Measurements from ENCODE around the gene NRL.

The NRL gene

GRCh38 chr14:24114532-24115421, at the start of gene NRL, which contains the start of gene DCAF11:
TSS of gene NRL (minus strand) at chr14:24114949. CDS start at chr14:24082848, 32,101 bp downstream.
TSS of gene DCAF11 (plus strand) at chr14:24114777. CDS start at chr14:24115595, 818 bp downstream.
- peak; percentile 97 for DNase-seq

GRCh38 chr14:24162093-24162492, 47.3 kb upstream of the NRL start:
- DNase-seq = peak; percentile 37

DNA sequence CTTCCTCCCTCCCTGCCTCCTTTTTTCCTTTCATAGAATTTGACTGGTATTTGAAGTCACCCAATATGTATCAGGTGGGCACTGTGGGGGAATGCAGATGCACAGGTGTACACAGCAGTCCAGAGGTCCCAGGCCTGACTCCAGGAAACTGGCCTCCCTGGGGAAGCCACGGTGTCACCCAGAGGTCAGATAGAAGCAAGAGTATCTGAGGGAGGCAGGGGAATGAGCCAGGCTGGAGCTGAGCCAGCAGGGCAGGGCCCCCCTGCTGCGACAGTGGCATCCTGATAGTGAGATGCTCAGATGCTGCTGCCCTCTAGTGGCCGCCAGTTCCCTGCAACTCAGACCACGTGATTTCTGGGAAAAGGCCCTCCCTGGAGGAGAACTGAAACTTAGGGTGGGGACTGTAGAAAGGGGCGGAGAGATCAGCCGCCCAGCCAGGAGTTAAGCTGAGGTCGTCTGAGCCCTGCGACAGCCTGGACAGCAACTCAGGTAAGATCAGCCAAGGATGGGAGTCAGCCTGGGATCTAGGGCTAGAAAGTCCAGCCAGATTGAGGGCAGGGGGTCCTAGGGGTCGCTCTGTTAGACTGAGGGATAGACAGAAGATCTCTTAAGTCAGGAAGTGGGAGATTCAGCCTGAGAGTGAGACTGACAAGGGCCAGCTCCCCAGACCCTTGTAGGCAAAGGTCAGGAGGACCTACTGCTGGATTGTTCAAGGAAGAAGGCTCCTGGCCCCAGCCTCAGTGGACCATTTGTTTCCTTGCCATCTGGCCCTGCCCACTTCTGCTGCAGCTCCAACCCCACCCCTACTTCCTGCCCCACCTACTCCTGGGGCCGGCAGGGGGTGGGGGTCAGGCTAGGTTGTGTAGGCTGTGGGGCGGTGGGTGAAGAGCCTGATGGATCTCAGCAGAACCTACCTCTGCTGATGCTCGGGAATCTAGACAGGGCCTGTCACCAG, 46.4 kb upstream of the NRL start, which contains the start of gene IRF9:
Gene IRF9 (plus strand): TSS at position 416 of the 955 bp plus-strand sequence. CDS start 880 bp downstream, outside the sequence.
- DNase-seq = peak; percentile 97

DNA sequence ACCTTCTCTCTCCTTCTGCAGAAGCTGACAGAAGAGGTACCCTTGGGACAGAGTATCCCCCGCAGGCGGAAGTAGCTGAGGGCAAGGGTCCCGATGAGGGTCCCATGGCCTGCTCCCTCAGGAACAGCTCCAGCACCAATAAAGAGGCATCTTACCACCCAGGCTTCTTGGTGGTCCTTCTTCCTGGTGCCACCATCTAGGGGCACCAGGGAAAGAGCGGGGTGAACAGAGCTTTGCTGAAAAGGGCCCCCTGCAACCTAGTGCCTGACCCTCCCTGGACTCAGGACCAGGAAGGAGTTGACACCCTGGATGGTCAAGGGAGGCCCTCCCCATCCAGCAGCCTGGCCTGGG, 45.7 kb upstream of the NRL start:
- no peak for DNase-seq

DNA sequence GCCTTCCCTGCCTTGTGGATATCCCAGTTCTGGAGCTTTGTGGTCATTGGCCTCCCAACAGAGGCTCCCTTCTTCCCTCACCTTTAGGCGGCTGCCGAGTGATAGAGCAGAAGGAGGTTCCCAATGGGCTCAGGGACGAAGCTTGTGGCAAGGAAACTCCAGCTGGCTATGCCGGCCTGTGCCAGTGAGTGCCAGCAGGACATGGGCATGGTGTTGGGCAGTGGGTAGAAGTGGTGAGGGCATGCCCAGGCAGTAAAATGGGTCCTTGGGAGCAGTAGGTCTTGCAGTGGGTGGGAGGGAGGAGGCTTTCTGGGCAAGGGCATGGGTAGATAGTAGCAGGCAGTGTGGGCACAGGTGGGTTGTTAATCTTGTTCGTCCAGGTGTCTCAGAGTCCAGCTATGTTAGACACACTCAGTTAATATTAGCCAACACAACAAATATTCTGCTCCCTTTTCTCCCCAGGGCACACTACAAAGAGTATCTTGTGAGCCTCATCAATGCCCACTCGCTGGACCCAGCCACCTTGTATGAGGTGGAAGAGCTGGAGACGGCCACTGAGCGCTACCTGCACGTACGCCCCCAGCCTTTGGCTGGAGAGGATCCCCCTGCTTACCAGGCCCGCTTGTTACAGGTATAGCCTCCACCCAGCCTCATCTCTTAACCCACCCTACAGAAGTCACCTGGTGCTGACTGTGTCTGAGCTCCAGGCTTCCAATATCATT, 45.2 kb upstream of the NRL start:
- DNase-seq = no peak

- DNase-seq = no peak
Measured at GRCh38 chr14:24157331-24157730, 42.6 kb upstream of the NRL start.

DNA sequence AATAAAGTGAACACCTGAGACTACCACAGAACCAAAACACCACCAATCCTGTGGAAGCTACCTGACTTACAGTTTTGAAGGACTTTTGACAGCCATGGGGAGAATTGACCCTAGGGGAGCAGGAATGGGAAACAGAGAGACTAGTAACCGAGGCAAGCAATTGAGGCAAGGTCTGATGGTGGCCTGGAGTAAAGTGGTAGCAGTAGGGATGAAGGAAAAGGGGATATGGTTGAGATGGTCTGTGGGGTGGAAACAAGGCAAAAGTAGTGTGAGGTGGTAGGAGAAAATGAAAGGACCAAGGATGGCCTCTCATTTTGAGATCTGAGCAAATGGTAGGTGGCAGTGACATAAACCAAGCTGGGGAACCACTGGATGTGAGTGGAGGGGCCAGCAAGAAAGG, 42.1 kb upstream of the NRL start:
- no peak for DNase-seq

- DNase-seq = no peak
Measured at GRCh38 chr14:24155100-24155499, 40.4 kb upstream of the NRL start.

DNA sequence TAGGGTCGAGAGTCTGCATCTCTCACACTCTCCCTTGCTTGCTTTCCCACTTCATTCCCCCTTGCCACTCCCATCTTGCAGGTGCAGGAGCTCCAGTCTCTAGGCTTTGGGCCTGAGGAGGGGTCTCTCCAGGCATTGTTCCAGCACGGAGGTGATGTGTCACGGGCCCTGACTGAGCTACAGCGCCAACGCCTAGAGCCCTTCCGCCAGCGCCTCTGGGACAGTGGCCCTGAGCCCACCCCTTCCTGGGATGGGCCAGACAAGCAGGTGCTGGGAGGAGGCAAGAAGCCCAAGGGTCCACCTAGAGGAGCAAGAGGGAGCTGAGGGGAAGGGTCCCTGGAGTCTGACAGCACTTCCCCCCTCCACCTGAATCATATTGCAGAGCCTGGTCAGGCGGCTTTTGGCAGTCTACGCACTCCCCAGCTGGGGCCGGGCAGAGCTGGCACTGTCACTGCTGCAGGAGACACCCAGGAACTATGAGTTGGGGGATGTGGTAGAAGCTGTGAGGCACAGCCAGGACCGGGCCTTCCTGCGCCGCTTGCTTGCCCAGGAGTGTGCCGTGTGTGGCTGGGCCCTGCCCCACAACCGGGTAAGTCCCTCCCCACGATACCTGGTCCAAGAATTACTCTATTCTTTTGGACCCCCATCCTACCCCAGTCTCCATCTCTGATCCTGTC, 36.8 kb upstream of the NRL start:
- no peak for DNase-seq

DNA sequence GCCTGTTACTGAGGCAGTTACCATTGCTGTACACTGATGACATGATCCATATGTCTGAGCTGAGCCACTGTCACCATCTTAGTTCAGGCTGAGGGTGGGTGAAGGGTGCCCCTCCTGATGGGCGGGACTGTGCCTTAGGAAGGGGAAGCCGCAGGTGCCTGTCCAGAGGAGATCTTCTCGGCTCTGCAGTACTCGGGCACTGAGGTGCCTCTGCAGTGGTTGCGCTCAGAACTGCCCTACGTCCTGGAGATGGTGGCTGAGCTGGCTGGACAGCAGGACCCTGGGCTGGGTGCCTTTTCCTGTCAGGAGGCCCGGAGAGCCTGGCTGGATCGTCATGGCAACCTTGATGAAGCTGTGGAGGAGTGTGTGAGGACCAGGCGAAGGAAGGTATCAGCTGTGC, 36.2 kb upstream of the NRL start:
- DNase-seq = no peak

GRCh38 chr14:24150567-24150966, 35.8 kb upstream of the NRL start:
- DNase-seq = no peak

DNA sequence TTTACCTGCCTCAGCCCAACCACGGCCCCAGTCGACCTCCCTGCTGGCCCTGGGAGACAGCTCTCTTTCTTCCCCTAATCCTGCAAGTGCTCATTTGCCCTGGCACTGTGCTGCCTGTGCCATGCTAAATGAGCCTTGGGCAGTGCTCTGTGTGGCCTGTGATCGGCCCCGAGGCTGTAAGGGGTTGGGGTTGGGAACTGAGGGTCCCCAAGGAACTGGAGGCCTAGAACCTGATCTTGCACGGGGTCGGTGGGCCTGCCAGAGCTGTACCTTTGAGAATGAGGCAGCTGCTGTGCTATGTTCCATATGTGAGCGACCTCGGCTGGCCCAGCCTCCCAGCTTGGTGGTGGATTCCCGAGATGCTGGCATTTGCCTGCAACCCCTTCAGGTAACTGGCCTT, 35.3 kb upstream of the NRL start:
- DNase-seq = no peak

GRCh38 chr14:24149302-24149969, 34.7 kb upstream of the NRL start:
- no peak for DNase-seq

GRCh38 chr14:24147761-24148428, 33.1 kb upstream of the NRL start:
- no peak for DNase-seq

- DNase-seq = peak; percentile 98
Measured at GRCh38 chr14:24146978-24147760, 32.4 kb upstream of the NRL start, which contains the start of gene RNF31. TSS of gene RNF31 (plus strand) at chr14:24147498. CDS start at chr14:24147699, 201 bp downstream.

DNA sequence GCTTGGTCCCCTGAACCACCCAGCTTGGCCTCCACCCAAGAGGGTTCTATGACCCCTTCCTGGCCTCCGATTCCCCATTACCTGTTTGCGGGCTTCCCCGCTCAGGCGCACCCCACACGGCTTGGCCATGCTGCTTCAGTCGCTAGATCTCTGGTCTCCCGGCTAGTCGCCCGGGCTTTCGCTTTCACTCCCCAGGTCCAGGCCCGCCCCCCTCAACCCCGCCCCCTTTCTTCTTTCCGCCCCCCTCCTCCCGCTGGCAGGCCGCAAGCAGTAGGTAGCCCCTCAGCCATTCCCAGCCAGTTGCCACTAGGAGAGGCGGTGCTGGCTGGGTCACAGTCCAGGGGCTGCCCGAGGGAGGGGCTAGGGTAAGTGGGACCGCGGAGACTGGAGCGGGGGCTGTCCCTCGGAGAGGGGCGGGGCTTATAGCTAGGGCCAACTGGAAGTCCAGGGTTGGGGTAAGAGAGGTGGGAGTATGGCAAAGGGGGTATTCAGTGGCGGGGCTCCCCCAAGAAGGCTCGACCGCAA, 31.8 kb upstream of the NRL start, which contains the start of gene PSME2:
Gene PSME2 (minus strand): TSS at position 158 of the 525 bp plus-strand sequence. CDS start 29 bp downstream, at position 129.
- DNase-seq = peak; percentile 77

DNA sequence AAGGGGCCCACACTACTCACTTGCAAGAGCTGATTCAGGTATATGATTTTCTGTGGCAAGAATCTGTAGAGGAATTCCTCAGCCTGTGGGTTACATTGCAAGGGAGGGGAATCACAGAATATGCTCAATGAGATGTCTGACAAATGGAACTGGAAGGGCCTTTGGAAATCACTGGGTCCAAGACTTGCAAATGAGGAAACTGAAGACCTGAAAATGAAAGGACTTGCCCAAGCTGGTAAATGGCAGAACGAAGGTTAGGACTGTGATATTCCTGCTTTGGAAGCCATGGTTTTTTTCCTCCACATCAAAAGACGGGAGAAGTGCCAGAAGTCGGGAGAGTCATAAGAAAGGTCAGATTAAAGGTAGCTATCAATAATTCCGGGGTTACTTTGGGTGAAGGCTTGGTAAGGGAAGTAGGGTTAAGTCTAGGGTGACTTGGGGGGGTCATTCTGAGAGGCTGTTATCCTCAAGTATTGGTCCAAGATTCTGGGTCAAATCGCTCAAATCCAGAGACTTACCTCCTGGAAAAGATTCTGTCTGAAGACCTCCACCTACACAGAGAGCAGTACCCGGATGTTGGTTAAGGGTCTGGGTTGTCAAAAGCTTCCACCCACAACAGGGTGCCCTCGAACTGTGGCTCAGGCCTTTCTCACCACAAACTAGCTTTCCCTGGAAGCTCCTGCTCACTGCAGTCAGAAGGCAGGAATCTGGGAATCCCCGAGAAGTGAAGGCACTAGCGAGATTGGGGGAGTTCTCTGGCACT, 31.1 kb upstream of the NRL start:
- DNase-seq = no peak

DNA sequence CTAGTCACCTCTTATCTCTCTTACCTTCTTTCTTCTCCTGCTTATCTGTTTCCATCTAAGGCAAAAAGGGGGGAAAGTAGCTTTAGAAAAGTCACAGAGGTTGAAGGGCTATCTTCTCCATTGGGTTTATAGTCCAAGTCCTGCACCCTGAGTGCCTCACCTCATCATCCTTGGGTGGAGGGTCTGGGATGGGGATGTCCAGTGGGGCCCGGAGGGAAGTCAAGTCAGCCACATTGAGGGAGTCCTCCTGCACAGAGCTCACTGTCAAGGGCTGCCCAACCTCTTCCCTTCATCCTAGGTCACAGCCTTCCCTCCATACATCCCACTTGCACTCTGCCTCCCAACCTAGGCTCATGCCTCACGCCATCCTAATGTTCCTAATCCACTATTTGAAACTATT, 30.5 kb upstream of the NRL start:
- DNase-seq = no peak

- no peak for DNase-seq
Measured at GRCh38 chr14:24144451-24144850, 29.7 kb upstream of the NRL start.

Measured in stimulated activated CD4-positive, alpha-beta T cell treated with anti-CD3 and anti-CD28 coated beads, Interleukin-4, amount 100 ng/mL, for 1 hour (primary cell).